GM06990 (cell line): ENCODE data around the gene TTYH2.

Experiments
- DNase-seq: peaks from one replicate; pipeline ENCODE4 v3.0.0-alpha.2; 2011; ENCODE audit not compliant: insufficient read length; ENCODE audit errors: extremely low read depth
- H3K27me3 ChIP-seq: replicated peaks from 2 replicates; pipeline ENCODE4 v1.6.0; 2011; ENCODE audit warnings: low read length; ENCODE audit not compliant: control insufficient read depth, insufficient read depth
- H3K36me3 ChIP-seq: 2 replicates; pipeline ENCODE4 v1.5.1; 2011; ENCODE audit warnings: low read length; ENCODE audit not compliant: control insufficient read depth, insufficient read depth
- H3K4me3 ChIP-seq: replicated peaks from 2 replicates; pipeline ENCODE4 v1.5.1; 2011; ENCODE audit warnings: low read depth, mild to moderate bottlenecking, control low read depth, low read length
- CTCF ChIP-seq: IDR thresholded peaks from 2 replicates; pipeline ENCODE4 v1.5.1; 2011; ENCODE audit warnings: low read length, control low read depth, mild to moderate bottlenecking, inconsistent platforms; ENCODE audit not compliant: insufficient read depth, poor library complexity, severe bottlenecking

The TTYH2 gene

GRCh38 chr17:74230896-74231295 is 17.5 kb downstream of the TTYH2 start:
- no peak overlapping the region for H3K4me3 ChIP-seq
- H3K36me3 ChIP-seq = no peaks in the 10 kb centered on the region
- TF ChIP-seq CTCF = no peak
- H3K27me3 ChIP-seq = no peaks in the 10 kb centered on the region
- no peak for DNase-seq

- H3K36me3 ChIP-seq = no peaks in the 10 kb centered on the region
Measured at GRCh38 chr17:74231928-74232907, 18.8 kb downstream of the TTYH2 start.

DNA sequence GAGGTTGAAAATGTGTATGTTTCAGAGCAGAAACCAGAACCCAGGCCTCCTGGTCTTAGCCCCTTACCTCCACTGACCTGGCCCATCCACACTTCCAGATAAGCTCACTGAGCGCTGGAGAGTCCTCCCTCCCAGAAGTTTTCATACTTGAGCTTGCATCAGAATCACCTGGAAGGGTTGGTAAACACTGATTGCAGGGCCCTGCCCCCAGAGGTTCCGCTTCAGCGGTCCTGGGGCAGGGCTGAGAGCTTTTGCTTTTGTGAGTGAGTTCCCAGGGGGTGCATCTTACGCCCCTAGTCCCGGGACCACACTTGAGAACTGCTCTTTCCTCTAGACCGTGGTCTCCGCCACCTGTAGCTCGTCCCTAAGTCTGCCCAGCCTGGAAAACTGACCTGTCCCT is 20.6 kb downstream of the TTYH2 start:
- no peak overlapping the region for H3K4me3 ChIP-seq
- no peak for TF ChIP-seq CTCF
- DNase-seq = no peak
- H3K27me3 ChIP-seq = no peaks in the 10 kb centered on the region
- H3K36me3 ChIP-seq = no peaks in the 10 kb centered on the region

More at GRCh38 chr17:74231928-74232907, 18.8 kb downstream of the TTYH2 start:
- DNase-seq = no peak
- no peaks in the 10 kb centered on the region for H3K27me3 ChIP-seq
- no peak for TF ChIP-seq CTCF
- H3K4me3 ChIP-seq = no peak overlapping the region

GRCh38 chr17:74234486-74234885 is 21.1 kb downstream of the TTYH2 start:
- DNase-seq = no peak
- Histone ChIP-seq H3K27me3 (no peaks in the 10 kb centered on the region), H3K36me3 (no peaks in the 10 kb centered on the region), H3K4me3 (no peak overlapping the region)
- TF ChIP-seq CTCF = no peak

DNA sequence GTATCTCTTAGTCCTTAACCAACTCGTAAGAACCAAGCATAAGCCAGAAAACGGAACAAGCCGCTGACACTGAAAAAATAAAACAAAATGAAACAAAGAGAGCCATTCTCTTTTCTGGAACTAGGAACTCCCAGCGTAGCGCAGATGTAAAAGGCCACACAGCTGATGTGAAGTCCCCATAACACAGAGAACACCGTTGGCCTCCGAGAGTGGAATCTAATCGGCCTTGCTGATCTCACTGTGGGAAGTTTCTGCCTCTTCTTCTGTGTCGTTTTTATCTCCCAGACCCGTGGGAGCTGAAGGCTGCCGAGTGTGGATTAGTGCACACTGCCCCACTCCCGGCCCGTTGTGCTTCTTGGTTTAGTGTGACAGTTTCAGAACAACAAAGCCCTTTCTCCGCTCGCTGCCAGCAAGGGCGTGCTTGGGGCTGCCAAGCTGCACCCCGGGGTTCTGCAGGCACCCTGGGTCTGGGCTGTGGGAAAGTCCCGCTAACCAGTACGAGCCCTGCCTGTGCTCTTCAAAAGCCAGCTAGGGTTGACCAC is 21.7 kb downstream of the TTYH2 start:
- no peaks in the 10 kb centered on the region for H3K27me3 ChIP-seq
- no peak for DNase-seq

More for the DNA sequence above, 21.7 kb downstream of the TTYH2 start:
- no peak overlapping the region for H3K4me3 ChIP-seq
- TF ChIP-seq CTCF = no peak
- H3K36me3 ChIP-seq = no peaks in the 10 kb centered on the region
